Heart left ventricle (tissue), 13 donors: Measurements from ENCODE around the gene CSNK1A1.

ENCODE experiments used
- CTCF ChIP-seq, 12 donors: fragments of 200-600 bp; sonication (generic) in 4 of 12; IDR thresholded peaks; one replicate each; pipeline versions ENCODE4 v1.5.0 to v1.8.0; 2018 to 2022; ENCODE audit warnings: antibody characterized with exemption in 12 of 12, mild to moderate bottlenecking in 5 of 12
- POLR2A ChIP-seq, 2 donors: fragments of 450-650 bp; IDR thresholded peaks; one replicate each; pipeline ENCODE4 v1.6.1; 2017; ENCODE audit warnings: antibody characterized with exemption in 2 of 2, mild to moderate bottlenecking in 2 of 2, moderate library complexity in 2 of 2
- donor health status: ischemic (EF 13 %, LVEDD 7.1; RV severe dilation, severe dysfunction).
- donor health status: DM: no; HTN: yes; CAD: no.
- donor health status: DM: no; HTN: no; CAD: no.
- donor health status: ischemic (EF 25% LVEDD 6.9; RV normal size, moderate dysfunction).
- donor health status: ischemic (EF 25% LVEDD 5.7; RV mildly dilated, moderate dysfunction).
- donor health status: ischemic (EF 35%, LVEDD 5.7; RV mildly dilated, moderate dysfunction).
- donor health status: nonischemic (EF 11% LVEDD 7.7; RV severe dilation, severe dysfunction).
- donor health status: DM: yes; HTN: yes; CAD: no.
- donor health status: PGD.
- donor health status: ischemic (EF 29% LVEDD 5.4; RV normal size, mild dysfunction).
- donor health status: nonischemic (EF 23%, LVEDD 6.1; RV moderate dilation, normal function).

GRCh38 chr5:149600932-149601331, 49.7 kb upstream of the CSNK1A1 start:
- TF ChIP-seq CTCF (IDR thresholded peaks at IDR 0.05) (no peak), POLR2A (IDR thresholded peaks at IDR 0.05) (no peak)
